Transverse colon (tissue), 4 donors: ENCODE data around the gene SYDE2.

Experiments
- EP300 ChIP-seq: sonication (generic); formaldehyde crosslinking; IDR thresholded peaks from one replicate; pipeline ENCODE4 v1.6.1; 2017; ENCODE audit warnings: antibody characterized with exemption, low read depth
- POLR2A ChIP-seq: fragments of 450-650 bp; IDR thresholded peaks from one replicate; pipeline ENCODE4 v1.6.1; 2016; ENCODE audit warnings: antibody characterized with exemption, mild to moderate bottlenecking, moderate library complexity
- POLR2AphosphoS5 ChIP-seq, 3 donors: sonication (generic); formaldehyde crosslinking; IDR thresholded peaks; one replicate each; pipeline ENCODE4 v1.6.1; 2016; ENCODE audit warnings: antibody characterized with exemption in 3 of 3
- TF ChIP-seq, protein P1 (sequence below), 5 experiments: fragments of 200-600 bp in 3 of 5; fragments of 450-650 bp in 2 of 5; sonication (generic) in 3 of 5; IDR thresholded peaks; 1 replicate in 2 of 5; 2 replicates in 3 of 5; pipeline ENCODE4 v1.5.1; 2016 to 2017; ENCODE audit warnings: antibody characterized with exemption in 5 of 5, inconsistent platforms in 3 of 5, mild to moderate bottlenecking in 2 of 5, moderate library complexity in 1 of 5

DNA sequence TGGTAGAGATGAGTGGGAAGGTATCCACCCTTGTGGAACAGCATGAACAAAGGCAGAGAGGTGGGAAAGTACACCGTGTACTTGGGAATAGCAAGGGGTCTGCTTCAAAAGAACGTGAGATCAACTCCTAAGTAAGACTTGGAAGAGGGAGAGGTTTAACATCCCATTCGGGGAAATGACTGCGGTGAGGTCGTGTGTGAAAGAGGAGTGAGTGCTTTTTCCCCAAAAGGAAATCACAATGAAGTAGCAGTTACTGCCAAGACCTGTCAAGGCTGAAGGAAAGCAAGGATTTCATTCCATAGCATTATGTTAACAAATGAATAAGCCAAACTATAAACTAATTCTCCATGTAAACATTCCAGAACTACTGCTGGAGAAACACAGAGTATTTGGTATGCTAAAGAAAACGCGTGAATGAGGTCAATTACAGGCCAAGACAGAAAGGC lies 20.0 kb upstream of the SYDE2 start:
- TF ChIP-seq, protein P1, sequence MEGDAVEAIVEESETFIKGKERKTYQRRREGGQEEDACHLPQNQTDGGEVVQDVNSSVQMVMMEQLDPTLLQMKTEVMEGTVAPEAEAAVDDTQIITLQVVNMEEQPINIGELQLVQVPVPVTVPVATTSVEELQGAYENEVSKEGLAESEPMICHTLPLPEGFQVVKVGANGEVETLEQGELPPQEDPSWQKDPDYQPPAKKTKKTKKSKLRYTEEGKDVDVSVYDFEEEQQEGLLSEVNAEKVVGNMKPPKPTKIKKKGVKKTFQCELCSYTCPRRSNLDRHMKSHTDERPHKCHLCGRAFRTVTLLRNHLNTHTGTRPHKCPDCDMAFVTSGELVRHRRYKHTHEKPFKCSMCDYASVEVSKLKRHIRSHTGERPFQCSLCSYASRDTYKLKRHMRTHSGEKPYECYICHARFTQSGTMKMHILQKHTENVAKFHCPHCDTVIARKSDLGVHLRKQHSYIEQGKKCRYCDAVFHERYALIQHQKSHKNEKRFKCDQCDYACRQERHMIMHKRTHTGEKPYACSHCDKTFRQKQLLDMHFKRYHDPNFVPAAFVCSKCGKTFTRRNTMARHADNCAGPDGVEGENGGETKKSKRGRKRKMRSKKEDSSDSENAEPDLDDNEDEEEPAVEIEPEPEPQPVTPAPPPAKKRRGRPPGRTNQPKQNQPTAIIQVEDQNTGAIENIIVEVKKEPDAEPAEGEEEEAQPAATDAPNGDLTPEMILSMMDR (IDR thresholded peaks at IDR 0.05): no peak
- TF ChIP-seq EP300: peak; percentile 86
- TF ChIP-seq POLR2A: no peak
- TF ChIP-seq POLR2AphosphoS5 (IDR thresholded peaks at IDR 0.05): peak in 1 of 3 donors; percentile 54
